GM21825 (cell line): ENCODE results near the gene ZNG1A.
"Not testable (repeated sequence)": the region's sequence is repeated elsewhere in the genome, so short reads cannot be mapped to it uniquely, and the experiment has no call there.

Source experiments
- ATAC-seq: cut with Tn5 transposase; IDR thresholded peaks from one replicate; pipeline ENCODE4 v1.9.1; 2021; ENCODE audit warnings: mild to moderate bottlenecking, moderate library complexity; ENCODE audit not compliant: unreplicated experiment

ZNG1A gene

GRCh38 chr9:178970-179383, at the start of gene ZNG1A:
TSS of gene ZNG1A (minus strand) at chr9:179056. CDS start at chr9:178969, 87 bp downstream.
- not testable (repeated sequence) for ATAC-seq

GRCh38 chr9:227860-228259, 49.0 kb upstream of the ZNG1A start:
- no peak for ATAC-seq

- ATAC-seq: no peak
Observed at GRCh38 chr9:224582-225520, 46.0 kb upstream of the ZNG1A start.

GRCh38 chr9:224026-224425, 45.2 kb upstream of the ZNG1A start:
- ATAC-seq: no peak

- ATAC-seq: no peak
Observed at GRCh38 chr9:223152-223551, 44.3 kb upstream of the ZNG1A start.

GRCh38 chr9:221989-222776, 43.3 kb upstream of the ZNG1A start:
- no peak for ATAC-seq

GRCh38 chr9:219670-220365, 41.0 kb upstream of the ZNG1A start:
- no peak for ATAC-seq

- not testable (repeated sequence) for ATAC-seq
Observed at GRCh38 chr9:219036-219435, 40.2 kb upstream of the ZNG1A start.

- ATAC-seq: no peak
Observed at GRCh38 chr9:217950-218349, 39.1 kb upstream of the ZNG1A start.

- ATAC-seq: no peak
Observed at GRCh38 chr9:216866-217265, 38.0 kb upstream of the ZNG1A start.

GRCh38 chr9:215631-216155, 36.8 kb upstream of the ZNG1A start:
- no peak for ATAC-seq

GRCh38 chr9:214648-215493, 36.0 kb upstream of the ZNG1A start, which contains the start of gene DOCK8:
TSS of gene DOCK8 (plus strand) at chr9:214865. CDS start at chr9:214977, 112 bp downstream.
- ATAC-seq: peak; percentile 90

GRCh38 chr9:214351-214647, 35.4 kb upstream of the ZNG1A start:
- no peak for ATAC-seq

- not testable (repeated sequence) for ATAC-seq
Observed at GRCh38 chr9:213901-214300, 35.0 kb upstream of the ZNG1A start.

GRCh38 chr9:212297-212696, 33.4 kb upstream of the ZNG1A start:
- no peak for ATAC-seq

GRCh38 chr9:211557-211956, 32.7 kb upstream of the ZNG1A start:
- no peak for ATAC-seq

- ATAC-seq: no peak
Observed at GRCh38 chr9:211036-211435, 32.2 kb upstream of the ZNG1A start.

- ATAC-seq: no peak
Observed at GRCh38 chr9:209143-209758, 30.4 kb upstream of the ZNG1A start.

GRCh38 chr9:206481-206880, 27.6 kb upstream of the ZNG1A start:
- ATAC-seq: no peak

- not testable (repeated sequence) for ATAC-seq
Observed at GRCh38 chr9:199601-200000, 20.7 kb upstream of the ZNG1A start.
